Astrocyte of the spinal cord (primary cell): ENCODE measurements around the gene LEFTY1.
"Not testable (repeated sequence)": the region's sequence is repeated elsewhere in the genome, so short reads cannot be mapped to it uniquely, and the experiment has no call there.

ENCODE experiments used
- DNase-seq: peaks from one replicate; pipeline ENCODE4 v3.0.0; 2011; ENCODE audit warnings: low read depth, low spot score
- H3K4me3 ChIP-seq: 2 replicates; pipeline ENCODE4 v1.5.1; 2011; ENCODE audit warnings: low read depth, mild to moderate bottlenecking, low read length, moderate library complexity
- CTCF ChIP-seq: IDR thresholded peaks from 2 replicates; pipeline ENCODE4 v1.5.1; 2012; ENCODE audit warnings: low read depth, mild to moderate bottlenecking, low read length, inconsistent platforms
- in situ Hi-C: cut with HindIII; loops from 2 replicates; pipeline ENCODE4 v1.10.0; 2017; ENCODE audit warnings: low sequenced_read_pairs

Gene LEFTY1

GRCh38 chr1:225888289-225888897, 553 bp downstream of the LEFTY1 start:
- DNase-seq: no peak
- TF ChIP-seq CTCF: no peak
- H3K4me3 ChIP-seq: no peak overlapping the region
- in situ Hi-C loops: no loop called here

- H3K4me3 ChIP-seq, DNase-seq, in situ Hi-C loops: not testable (repeated sequence)
These were observed 1.2 kb downstream of the LEFTY1 start for GRCh38 chr1:225887554-225888288.

GRCh38 chr1:225887030-225887314, 2.0 kb downstream of the LEFTY1 start:
- no peak overlapping the region for H3K4me3 ChIP-seq
- TF ChIP-seq CTCF: no peak
- no peak for DNase-seq
- in situ Hi-C loops: no loop called here

DNA sequence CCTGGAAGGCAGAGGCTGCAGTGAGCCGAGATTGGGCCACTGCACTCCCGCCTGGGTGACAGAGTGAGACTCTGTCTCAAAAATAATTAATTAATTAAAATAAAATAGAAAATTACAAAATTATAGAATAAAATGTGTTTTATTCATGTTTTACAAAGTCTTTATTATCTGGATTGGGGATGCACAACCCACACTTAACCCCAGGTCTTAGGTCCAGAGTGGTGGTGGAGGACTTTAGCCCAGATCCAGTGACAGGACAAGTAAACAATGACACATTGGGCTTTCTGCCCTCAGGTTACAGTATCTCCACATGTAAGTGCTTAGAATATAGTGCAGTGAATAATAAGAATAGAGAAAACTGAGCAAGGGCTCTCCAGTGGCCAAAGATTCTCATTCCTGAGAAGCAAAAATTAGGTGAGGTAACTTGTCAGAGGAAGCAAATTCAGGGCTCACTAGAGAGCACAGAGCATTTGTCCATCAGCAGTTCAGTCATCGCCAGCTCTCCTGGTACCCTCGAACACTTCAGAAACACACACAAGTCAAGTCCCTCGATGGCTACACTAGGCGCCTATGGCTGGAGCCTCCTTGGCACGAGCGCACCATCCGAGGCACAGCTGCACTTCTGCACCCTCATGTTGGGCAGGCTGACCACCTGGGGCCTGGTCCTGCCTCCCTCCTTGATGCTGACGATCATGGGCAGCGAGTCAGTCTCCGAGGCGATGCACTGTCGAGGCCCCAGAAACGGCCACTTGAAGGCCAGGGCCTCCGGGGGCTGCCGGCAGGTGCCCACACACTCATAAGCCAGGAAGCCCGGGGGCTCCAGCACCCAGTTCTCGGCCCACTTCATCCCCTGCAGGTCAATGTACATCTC, 2.6 kb downstream of the LEFTY1 start:
- no peak for TF ChIP-seq CTCF
- in situ Hi-C loops: no loop called here
- no peak overlapping the region for H3K4me3 ChIP-seq
- no peak for DNase-seq

- no peak overlapping the region for H3K4me3 ChIP-seq
- in situ Hi-C loops: no loop called here
- TF ChIP-seq CTCF: no peak
- no peak for DNase-seq
These were observed 3.6 kb downstream of the LEFTY1 start for GRCh38 chr1:225885336-225885735.

- DNase-seq: no peak
- no peak for TF ChIP-seq CTCF
- no peak overlapping the region for H3K4me3 ChIP-seq
- in situ Hi-C loops: no loop called here
These were observed 5.2 kb downstream of the LEFTY1 start for GRCh38 chr1:225883616-225884265.
